T-cell (primary cell): ENCODE results near the gene CDK17. TPM values are rescaled to one million over a fixed set of nuclear protein-coding genes. Genes with fewer than 3 reads are reported as not detected.
A peak's percentile ranks its signal among the peaks of the same experiment; 100 is the strongest.

Experiments used
- ATAC-seq, 4 experiments: fragments of 200-7000 bp in 3 of 4; fragments of 150-1000 bp in 1 of 4; cut with Tn5 transposase; replicated peaks in 1 of 4; 1 replicate in 3 of 4; 2 replicates in 1 of 4; pipeline ENCODE4 v1.10.0; 2021; ENCODE audit warnings: moderate library complexity in 3 of 4, mild to moderate bottlenecking in 2 of 4, moderate number of reproducible peaks in 1 of 4
- CTCF ChIA-PET, 2 donors: fragments of 300-600 bp; sonication (Branson Sonifier 250); formaldehyde crosslinking; loops; one replicate each; lab custom pipeline; 2022; ENCODE audit warnings: antibody characterized with exemption in 2 of 2; lab: Charles Lee
- POLR2A ChIA-PET, 2 donors: fragments of 300-600 bp; sonication (Branson Sonifier 250); formaldehyde crosslinking; loops; one replicate each; lab custom pipeline; 2022; ENCODE audit warnings: antibody characterized with exemption in 2 of 2; lab: Charles Lee
- DNase-seq, 35 experiments: peaks; one replicate each; pipeline versions ENCODE4 v3.0.0 to v3.0.0-alpha.2; 2013 to 2023
- H3K27ac ChIP-seq: one replicate; pipeline ENCODE4 v1.5.1; 2013; ENCODE audit warnings: low read length
- H3K27me3 ChIP-seq, 2 experiments: replicated peaks in 1 of 2; 1 replicate in 1 of 2; 2 replicates in 1 of 2; pipeline versions ENCODE4 v1.6.1 to v1.7.0; 2013; ENCODE audit warnings: low read length in 1 of 2, mixed read lengths in 1 of 2; ENCODE audit not compliant: control insufficient read depth in 2 of 2, insufficient read depth in 2 of 2; ENCODE audit errors: extremely low read depth in 1 of 2
- H3K36me3 ChIP-seq, 2 donors: 1 replicate in 1 of 2; 2 replicates in 1 of 2; pipeline versions ENCODE4 v1.6.1 to v1.7.0; 2013; ENCODE audit warnings: low read length in 1 of 2; ENCODE audit not compliant: control insufficient read depth in 2 of 2, insufficient read depth in 1 of 2; ENCODE audit errors: extremely low read depth in 1 of 2
- H3K4me1 ChIP-seq, 2 experiments: 1 replicate in 1 of 2; 2 replicates in 1 of 2; pipeline versions ENCODE4 v1.6.1 to v1.7.0; 2013; ENCODE audit warnings: low read length in 2 of 2, mixed read lengths in 1 of 2; ENCODE audit not compliant: insufficient read depth in 2 of 2, control insufficient read depth in 1 of 2; ENCODE audit errors: extremely low read depth in 1 of 2
- H3K4me3 ChIP-seq, 2 donors: 1 replicate in 1 of 2; 2 replicates in 1 of 2; pipeline versions ENCODE4 v1.5.1 to v1.7.0; 2013; ENCODE audit warnings: mild to moderate bottlenecking in 2 of 2, low read length in 1 of 2, moderate library complexity in 1 of 2; ENCODE audit not compliant: control insufficient read depth in 1 of 2; ENCODE audit errors: extremely low read depth in 1 of 2
- H3K9me3 ChIP-seq: 2 replicates; pipeline ENCODE4 v1.7.0; 2013
- H3K27ac Mint-ChIP-seq, 2 donors: one replicate each; pipeline ENCODE4 v1.8.0; 2020 to 2021; ENCODE audit warnings: mild to moderate bottlenecking in 2 of 2, mixed read lengths in 2 of 2
- H3K27me3 Mint-ChIP-seq, 2 donors: one replicate each; pipeline ENCODE4 v1.8.0; 2021 to 2022; ENCODE audit warnings: mixed read lengths in 2 of 2
- H3K36me3 Mint-ChIP-seq: one replicate; pipeline ENCODE4 v1.8.0; 2021; ENCODE audit warnings: mixed read lengths
- H3K4me1 Mint-ChIP-seq, 3 donors: one replicate each; pipeline ENCODE4 v1.8.0; 2020 to 2022; ENCODE audit warnings: mixed read lengths in 3 of 3, mild to moderate bottlenecking in 1 of 3
- H3K4me3 Mint-ChIP-seq, 3 donors: one replicate each; pipeline ENCODE4 v1.8.0; 2020 to 2022; ENCODE audit warnings: mild to moderate bottlenecking in 3 of 3, mixed read lengths in 3 of 3, moderate library complexity in 3 of 3
- H3K9me3 Mint-ChIP-seq, 3 donors: one replicate each; pipeline ENCODE4 v1.8.0; 2020 to 2022; ENCODE audit warnings: mixed read lengths in 3 of 3
- WGBS: methylation state at CpG from one replicate; pipeline ENCODE4 v1.1.5; 2013; ENCODE audit warnings: missing lambda C conversion rate; ENCODE audit not compliant: insufficient coverage; 5-methylcytosine and 5-hydroxymethylcytosine counted together
- total RNA-seq, 35 experiments: library from RNA in 6 of 35; stranded (reverse) in 6 of 35; fragments of 120-200 nt in 1 of 35; gene quantifications; one replicate each; pipeline versions ENCODE4 v1.2.1 to v1.2.4 and lab custom pipeline; 2013 to 2026

CDK17 gene
- total RNA-seq, 5 donors from 2014 or later (not counting 1 experiment from before 2014, with no cell fraction given) = 56.4 to 114 (median 72.2) TPM

- 100% methylated on average over 1 of the region's 3 CpGs for WGBS
- Mint-ChIP-seq H3K36me3 (no peaks in the 10 kb centered on the region), H3K27ac (no peak overlapping the region), H3K4me1 (peaks cover 43 to 48% (median 46%) of the 10 kb centered on the region in 3 donors), H3K9me3 (no peaks in the 10 kb centered on the region), H3K4me3 (no peak overlapping the region), H3K27me3 (no peaks in the 10 kb centered on the region)
- Histone ChIP-seq H3K36me3 (no peaks in the 10 kb centered on the region), H3K4me1 (peaks cover 19 to 25% of the 10 kb centered on the region in 2 experiments), H3K9me3 (no peaks in the 10 kb centered on the region), H3K27ac (no peak overlapping the region), H3K27me3 (no peaks in the 10 kb centered on the region), H3K4me3 (no peak overlapping the region)
- ATAC-seq (no peak), DNase-seq (no peak)
- POLR2A ChIA-PET = no interaction called here
- CTCF ChIA-PET = interaction anchor here in 1 of 2 donors (0.6 kb wide), 1 partner anchor 1030 kb away, joined by 3 read pairs; no protein-coding TSS in a partner anchor
Measured at GRCh38 chr12:96442906-96443305, 42.7 kb upstream of the CDK17 start.

DNA sequence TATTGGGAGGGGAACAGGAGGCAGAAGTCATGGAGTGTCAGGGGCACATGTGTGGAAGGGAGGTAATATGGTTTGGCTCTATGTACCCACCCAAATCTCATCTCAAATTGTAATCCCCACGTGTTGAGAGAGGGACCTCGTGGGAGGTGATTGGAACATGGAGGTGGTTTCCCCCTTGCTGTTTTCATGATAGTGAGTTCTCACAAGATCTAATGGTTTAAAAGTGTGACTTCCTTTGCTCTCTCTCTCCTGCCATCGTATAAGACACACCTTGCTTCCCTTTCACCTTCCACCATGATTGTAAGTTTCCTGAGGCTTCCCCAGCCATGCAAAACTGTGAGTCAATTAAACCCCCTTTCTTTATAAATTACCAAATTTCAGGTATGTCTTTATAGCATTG is 41.6 kb upstream of the CDK17 start:
- H3K4me3 Mint-ChIP-seq = no peak overlapping the region

DNA sequence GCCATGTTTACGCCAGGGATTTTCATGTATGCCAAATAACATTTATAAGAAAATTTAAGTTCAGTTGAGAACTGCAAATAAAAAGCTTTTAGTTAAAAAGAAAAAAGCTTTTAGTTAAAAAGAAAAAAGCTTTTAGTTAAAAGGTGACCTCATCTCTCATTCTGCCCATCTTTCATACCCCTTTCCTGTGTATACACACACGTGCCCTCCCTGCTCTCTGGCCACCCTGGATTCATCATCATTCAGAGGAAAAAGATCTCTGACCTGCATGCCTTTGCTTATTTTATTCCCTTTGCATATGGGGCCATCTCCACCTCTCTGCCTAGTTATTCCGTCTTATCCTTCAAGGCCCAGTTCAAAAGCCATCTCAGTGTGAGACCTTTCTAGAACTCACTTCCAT is 38.1 kb upstream of the CDK17 start:
- WGBS = 100% methylated on average over 1 of the region's 3 CpGs
- Histone ChIP-seq H3K36me3 (no peaks in the 10 kb centered on the region), H3K9me3 (no peaks in the 10 kb centered on the region), H3K4me3 (no peak overlapping the region), H3K27ac (no peak overlapping the region), H3K4me1 (peaks cover 10 to 22% of the 10 kb centered on the region in 2 experiments), H3K27me3 (no peaks in the 10 kb centered on the region)
- Mint-ChIP-seq H3K4me1 (peaks cover 45 to 48% (median 47%) of the 10 kb centered on the region in 3 donors), H3K9me3 (peaks cover 0 to 4% (median 3%) of the 10 kb centered on the region in 3 donors), H3K27me3 (no peaks in the 10 kb centered on the region), H3K4me3 (no peak overlapping the region), H3K27ac (no peak overlapping the region), H3K36me3 (no peaks in the 10 kb centered on the region)
- no peak for DNase-seq
- ATAC-seq = no peak
- ChIA-PET POLR2A (interaction anchor here (0.5 to 0.7 kb wide), 4 partner anchors 24 to 266 kb away, joined by 3 to 9 read pairs (median 4); no protein-coding TSS in a partner anchor), CTCF (interaction anchor here (0.5 to 1.5 kb wide), 5 partner anchors 10 to 904 kb away, joined by 3 to 6 read pairs (median 4); partner anchors contain the start of gene CFAP54 (in 1 of the 2))

More for the DNA sequence above, 41.6 kb upstream of the CDK17 start:
- Mint-ChIP-seq H3K27me3 (no peaks in the 10 kb centered on the region), H3K36me3 (no peaks in the 10 kb centered on the region), H3K4me1 (peaks cover 45 to 49% (median 49%) of the 10 kb centered on the region in 3 donors), H3K27ac (no peak overlapping the region), H3K9me3 (no peaks in the 10 kb centered on the region)
- WGBS = no CpG with 5 or more reads among the region's 3 CpGs
- no peaks in the 10 kb centered on the region for H3K27me3 ChIP-seq
- POLR2A ChIA-PET = interaction anchor here in 1 of 2 donors (0.6 kb wide), 1 partner anchor 1078 kb away, joined by 3 read pairs; no protein-coding TSS in a partner anchor
- peak in 14 of 35 experiments; percentile 5 to 63 (median 20) for DNase-seq
- H3K36me3 ChIP-seq = no peaks in the 10 kb centered on the region
- peak overlapping the region; percentile 37 for H3K27ac ChIP-seq
- H3K9me3 ChIP-seq = no peaks in the 10 kb centered on the region
- CTCF ChIA-PET = no interaction called here
- H3K4me1 ChIP-seq = peaks cover 17 to 22% of the 10 kb centered on the region in 2 experiments
- ATAC-seq = no peak
- H3K4me3 ChIP-seq = no peak overlapping the region

- ChIA-PET POLR2A (interaction anchor here (0.8 to 1.9 kb wide), 4 partner anchors 8 to 79 kb away, joined by 3 to 6 read pairs (median 3); no protein-coding TSS in a partner anchor), CTCF (interaction anchor here in 1 of 2 donors (0.7 to 1.4 kb wide), 3 partner anchors 8 to 79 kb away, joined by 3 to 4 read pairs (median 3); no protein-coding TSS in a partner anchor)
- no peak for ATAC-seq
- no peaks in the 10 kb centered on the region for H3K27me3 Mint-ChIP-seq
- Histone ChIP-seq H3K27ac (no peak overlapping the region), H3K9me3 (no peaks in the 10 kb centered on the region), H3K27me3 (no peaks in the 10 kb centered on the region), H3K4me3 (no peak overlapping the region), H3K4me1 (peaks cover 12 to 27% of the 10 kb centered on the region in 2 experiments), H3K36me3 (no peaks in the 10 kb centered on the region)
- WGBS = no CpG with 5 or more reads among the region's 1 CpG
- H3K4me3 Mint-ChIP-seq = no peak overlapping the region
- peaks cover 0 to 4% (median 3%) of the 10 kb centered on the region in 3 donors for H3K9me3 Mint-ChIP-seq
- DNase-seq = no peak
- no peak overlapping the region for H3K27ac Mint-ChIP-seq
- peaks cover 44 to 46% (median 46%) of the 10 kb centered on the region in 3 donors for H3K4me1 Mint-ChIP-seq
- H3K36me3 Mint-ChIP-seq = no peaks in the 10 kb centered on the region
Measured at GRCh38 chr12:96437171-96437445, 36.9 kb upstream of the CDK17 start.

- Mint-ChIP-seq H3K4me1 (peaks cover 39 to 43% (median 41%) of the 10 kb centered on the region in 3 donors), H3K4me3 (no peak overlapping the region), H3K27ac (peak overlapping the region in 1 of 2 donors; percentile 22), H3K36me3 (no peaks in the 10 kb centered on the region), H3K27me3 (no peaks in the 10 kb centered on the region), H3K9me3 (peaks cover 0 to 4% (median 3%) of the 10 kb centered on the region in 3 donors)
- H3K27me3 ChIP-seq = no peaks in the 10 kb centered on the region
- DNase-seq (no peak), ATAC-seq (no peak)
- CTCF ChIA-PET = interaction anchor here (0.6 to 1.4 kb wide), 5 partner anchors 9 to 170 kb away, joined by 3 to 4 read pairs (median 3); no protein-coding TSS in a partner anchor
- H3K27ac ChIP-seq = no peak overlapping the region
- no peak overlapping the region for H3K4me3 ChIP-seq
- no peaks in the 10 kb centered on the region for H3K36me3 ChIP-seq
- WGBS = 100% methylated on average over 5 of the region's 8 CpGs
- POLR2A ChIA-PET = interaction anchor here (0.5 to 1.9 kb wide), 6 partner anchors 9 to 958 kb away, joined by 3 to 9 read pairs (median 4); no protein-coding TSS in a partner anchor
- H3K9me3 ChIP-seq = no peaks in the 10 kb centered on the region
- H3K4me1 ChIP-seq = peaks cover 10 to 23% of the 10 kb centered on the region in 2 experiments
Measured at GRCh38 chr12:96436366-96437170, 36.3 kb upstream of the CDK17 start.

GRCh38 chr12:96434107-96434506 is 33.9 kb upstream of the CDK17 start:
- ATAC-seq (peak; percentile 98 to 100 (median 100)), DNase-seq (peak; percentile 29 to 94 (median 70))
- POLR2A ChIA-PET = interaction anchor here (0.7 to 2.3 kb wide), 6 partner anchors 12 to 90 kb away, joined by 3 to 22 read pairs (median 5); partner anchors contain the start of gene CDK17 (in 1 of the 2)
- Mint-ChIP-seq H3K4me3 (peak overlapping the region; percentile 5 to 49 (median 7)), H3K4me1 (peaks cover 33 to 42% (median 41%) of the 10 kb centered on the region in 3 donors), H3K27me3 (no peaks in the 10 kb centered on the region), H3K27ac (peak overlapping the region; percentile 30 to 62), H3K36me3 (no peaks in the 10 kb centered on the region), H3K9me3 (peaks cover 0 to 4% (median 3%) of the 10 kb centered on the region in 3 donors)
- Histone ChIP-seq H3K9me3 (no peaks in the 10 kb centered on the region), H3K4me3 (peak overlapping the region in 1 of 2 donors; percentile 2), H3K27me3 (no peaks in the 10 kb centered on the region), H3K27ac (peak overlapping the region; percentile 87), H3K36me3 (no peaks in the 10 kb centered on the region), H3K4me1 (peaks cover 10 to 23% of the 10 kb centered on the region in 2 experiments)
- CTCF ChIA-PET = interaction anchor here (0.6 to 2.0 kb wide), 8 partner anchors 11 to 84 kb away, joined by 3 to 6 read pairs (median 4); no protein-coding TSS in a partner anchor
- 0% methylated on average over 1 of the region's 6 CpGs for WGBS
